NCI-H748 (cell line): ENCODE data around the gene SPTBN4.
"Not testable (repeated sequence)": the region's sequence is repeated elsewhere in the genome, so short reads cannot be mapped to it uniquely, and the experiment has no call there.

ENCODE experiments used
- DNase-seq: peaks from one replicate; lab custom pipeline; 2025; ENCODE audit not compliant: unreplicated experiment; lab: John Stamatoyannopoulos, UW

Gene SPTBN4

DNA sequence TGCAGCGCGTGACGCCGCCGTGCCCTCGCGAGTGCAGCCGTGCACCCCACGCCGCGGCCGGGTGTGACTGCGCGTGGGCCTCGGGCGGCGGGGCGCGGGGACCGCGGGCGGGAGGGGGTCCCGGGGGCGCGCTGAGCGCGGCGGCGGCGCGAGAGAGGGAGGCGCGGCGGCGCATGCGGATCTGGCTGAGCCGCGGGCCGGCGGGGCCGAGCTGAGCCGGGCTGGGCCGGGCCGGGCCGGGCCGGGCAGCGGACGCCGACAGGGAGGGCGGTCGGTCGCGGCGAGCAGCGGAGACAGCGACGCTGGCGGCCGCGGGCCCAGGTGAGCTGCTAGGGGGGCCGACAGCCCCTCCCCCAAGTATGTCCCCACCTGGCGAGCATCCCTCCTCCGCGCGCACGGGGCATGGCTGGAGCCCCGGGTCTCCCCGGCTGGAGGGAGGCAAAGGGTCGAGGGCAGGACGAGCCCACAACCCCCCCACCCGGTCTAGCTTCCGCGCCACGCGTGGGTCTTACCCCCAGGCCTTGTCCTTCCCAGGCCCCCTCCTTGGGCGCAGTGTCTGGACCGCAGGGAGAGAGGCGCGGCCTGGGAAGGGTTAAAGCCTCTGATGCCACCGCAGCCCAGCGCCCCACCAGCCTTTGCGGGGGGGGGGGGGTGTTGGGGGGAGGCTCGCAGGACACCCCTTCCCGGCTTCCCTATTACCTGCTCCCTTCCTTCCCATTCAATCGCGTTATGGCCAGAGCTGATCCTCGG, at the start of gene SPTBN4:
Gene SPTBN4 (plus strand): TSS at position 17 of the 750 bp plus-strand sequence. CDS start 5,621 bp downstream, outside the sequence.
- DNase-seq, result peak; percentile 24

DNA sequence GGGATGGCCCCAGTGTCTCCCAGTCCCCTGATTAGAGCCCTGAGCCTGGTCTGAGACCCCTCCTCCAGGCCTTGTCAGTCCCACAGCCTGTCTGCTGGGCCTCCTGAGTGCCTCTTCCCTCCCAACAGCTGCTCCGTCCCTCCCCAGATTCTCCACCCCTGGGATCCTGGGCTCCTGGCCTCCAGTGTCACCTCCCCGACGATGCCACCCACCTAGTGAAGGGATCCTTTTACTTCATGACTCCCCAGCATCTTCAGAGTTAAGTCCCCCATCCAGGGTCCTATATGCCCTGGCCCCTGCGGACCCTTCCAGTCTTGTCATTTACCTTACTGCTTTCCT, 49.2 kb upstream of the SPTBN4 start:
- DNase-seq, result no peak

DNA sequence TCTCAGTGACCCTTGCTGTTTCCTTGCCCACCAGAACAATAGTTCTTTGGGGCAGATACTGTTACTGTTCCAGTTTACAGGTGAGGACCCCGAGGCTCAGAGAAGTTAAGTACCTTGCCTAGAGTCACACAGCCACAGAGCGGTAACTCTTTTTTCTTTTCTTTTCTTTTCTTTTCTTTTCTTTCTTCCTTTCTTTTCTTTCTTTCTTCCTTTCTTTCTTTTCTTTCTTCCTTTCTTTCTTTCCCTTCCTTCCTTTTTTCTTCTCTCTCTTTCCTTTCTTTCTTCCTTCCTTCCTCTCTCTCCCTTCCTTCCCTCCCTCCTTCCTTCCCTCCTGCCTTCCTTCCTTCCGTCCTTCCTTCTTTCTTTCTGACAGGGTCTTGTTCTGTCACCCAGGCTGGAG, 48.8 kb upstream of the SPTBN4 start:
- no peak for DNase-seq

DNA sequence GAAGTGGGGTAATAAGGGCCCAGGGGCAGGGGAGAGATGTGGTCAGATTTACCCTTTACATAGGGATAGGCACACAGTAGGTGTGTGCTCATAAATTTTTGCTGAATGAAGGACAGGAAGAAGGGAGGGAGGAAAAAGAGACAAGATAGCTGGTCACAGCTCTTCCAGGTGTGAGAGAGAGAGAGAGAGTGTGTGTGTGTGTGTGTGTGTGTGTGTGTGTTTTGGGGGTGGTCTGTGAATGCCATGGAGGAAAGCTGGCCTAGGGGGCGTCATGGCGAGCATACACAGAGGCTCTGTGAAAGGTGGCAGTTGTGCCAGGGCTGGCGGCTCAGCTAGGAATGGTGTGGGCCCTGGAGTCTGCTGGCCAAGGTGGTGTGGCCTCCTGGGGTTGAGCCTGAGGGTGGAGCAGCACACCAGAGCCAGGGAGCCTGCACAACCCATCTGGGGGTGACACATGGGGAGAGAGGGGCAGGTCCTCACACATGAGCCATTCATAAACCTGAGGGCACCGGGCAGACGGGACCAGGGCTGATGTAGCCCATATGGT, 47.7 kb upstream of the SPTBN4 start:
- no peak for DNase-seq

DNA sequence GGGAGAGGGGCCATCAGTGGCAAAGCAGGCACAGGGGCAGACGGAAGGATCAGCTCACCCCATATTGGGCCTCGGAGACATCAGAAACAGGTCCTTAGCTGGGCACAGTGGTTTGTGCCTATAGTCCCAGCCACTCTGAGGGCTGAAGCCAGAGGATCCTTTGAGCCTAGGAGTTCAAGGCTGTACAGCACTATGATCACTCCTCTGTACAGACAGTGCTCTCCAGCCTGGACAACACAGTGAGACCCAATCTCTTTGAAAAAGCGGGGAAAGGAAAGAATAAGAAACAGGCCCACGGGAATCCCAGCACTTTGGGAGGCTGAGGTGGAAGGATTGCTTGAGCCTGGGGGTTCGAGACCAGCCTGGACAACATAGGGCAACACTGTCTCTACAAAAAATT, 47.0 kb upstream of the SPTBN4 start:
- DNase-seq, result no peak

- DNase-seq, result no peak
Observed at GRCh38 chr19:40420451-40420765, 46.4 kb upstream of the SPTBN4 start.

GRCh38 chr19:40420766-40421765, 45.7 kb upstream of the SPTBN4 start:
- DNase-seq, result peak; percentile 90

DNA sequence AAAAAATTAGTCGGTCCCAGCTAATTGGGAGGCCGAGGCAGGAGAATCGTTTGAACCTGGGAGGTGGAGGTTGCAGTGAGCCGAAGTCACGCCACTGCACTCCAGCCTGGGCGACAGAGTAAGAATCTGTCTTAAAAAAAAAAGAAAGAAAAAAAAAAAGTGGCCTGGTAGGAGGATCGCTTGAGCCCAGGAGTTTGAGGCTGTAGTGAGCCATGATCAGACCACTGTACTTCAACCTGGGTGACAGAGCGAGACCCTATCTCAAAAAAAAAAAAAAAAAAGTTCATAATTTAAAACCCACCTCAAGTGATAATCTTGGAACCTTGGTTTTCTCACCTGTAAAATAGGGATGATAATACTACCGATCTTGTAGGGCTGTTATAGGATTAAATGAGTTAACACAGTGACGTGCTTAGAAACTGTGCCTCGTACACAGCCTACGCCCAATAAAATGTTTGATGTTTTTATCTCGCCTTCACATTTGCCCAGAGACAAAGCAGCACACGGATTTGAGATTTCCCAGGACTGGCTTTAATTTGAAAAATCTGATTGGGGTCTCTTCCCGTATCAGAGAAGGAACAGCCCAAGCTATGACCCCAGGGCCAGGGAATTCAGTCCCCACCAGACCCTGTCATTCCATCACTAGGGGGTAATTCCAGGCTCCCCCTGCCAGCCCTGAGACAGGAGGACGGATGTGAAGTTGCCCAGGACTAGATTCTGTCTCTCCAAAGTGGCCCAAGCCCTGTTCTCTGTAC, 44.6 kb upstream of the SPTBN4 start:
- no peak for DNase-seq

DNA sequence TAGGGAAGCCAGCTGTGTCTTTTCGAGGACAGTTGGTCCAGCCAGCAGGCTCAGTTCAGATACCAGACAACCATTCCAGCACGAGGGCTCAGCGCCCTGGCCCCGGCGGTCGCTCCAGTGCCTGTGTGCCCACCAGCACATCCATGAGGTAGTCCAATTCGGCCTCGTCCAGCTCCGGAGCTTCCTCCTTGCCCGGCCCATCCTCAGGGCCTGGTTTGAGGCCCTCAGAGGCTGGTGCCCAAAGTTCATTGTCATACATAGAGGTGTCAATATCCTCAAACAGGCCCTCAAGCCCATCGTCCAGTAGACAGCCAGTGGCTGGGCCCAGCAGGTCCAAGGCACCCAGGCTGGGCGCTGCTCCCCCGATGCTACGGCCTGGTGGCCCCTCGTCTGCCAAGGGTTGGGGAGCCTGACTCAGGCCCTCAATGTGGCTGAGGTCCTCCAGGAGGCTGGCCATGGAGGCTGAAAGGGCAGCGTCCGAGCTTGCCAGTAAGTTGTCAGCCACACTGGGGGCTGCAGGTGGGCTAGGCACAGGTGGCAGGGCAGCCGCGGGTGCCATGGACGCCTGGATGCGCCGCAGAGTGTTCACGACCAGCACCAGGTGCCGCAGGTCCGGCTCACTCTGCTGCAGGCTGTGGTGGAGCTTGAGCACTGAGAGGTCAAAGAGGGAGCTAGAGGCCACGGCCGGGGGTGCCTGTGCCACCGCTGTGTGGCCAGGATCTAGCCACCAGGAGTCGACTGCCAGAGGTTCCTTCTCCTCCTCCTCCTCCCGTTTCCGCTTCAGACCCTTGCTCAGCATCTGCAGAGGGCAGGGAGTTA, 43.8 kb upstream of the SPTBN4 start:
- no peak for DNase-seq

DNA sequence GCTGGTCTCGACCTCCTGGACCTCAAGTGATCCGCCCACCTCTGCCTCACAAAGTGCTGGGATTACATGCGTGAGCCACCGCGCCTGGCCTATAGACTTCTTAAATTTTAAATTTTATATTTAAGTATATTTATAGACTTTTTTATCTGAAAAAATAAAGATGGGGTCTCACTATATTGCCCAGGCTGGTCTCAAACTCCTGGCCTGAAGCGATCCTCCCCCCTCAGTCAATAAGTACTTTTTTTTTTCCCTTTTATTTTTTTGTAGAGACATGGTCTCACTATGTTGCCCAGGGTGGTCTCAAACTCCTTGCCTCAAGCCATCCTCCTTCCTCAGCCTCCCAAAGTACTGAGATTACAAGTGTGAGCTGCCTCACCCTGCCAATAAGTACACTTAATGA, 42.9 kb upstream of the SPTBN4 start:
- no peak for DNase-seq

- no peak for DNase-seq
Observed at GRCh38 chr19:40424637-40425449, 42.0 kb upstream of the SPTBN4 start.

GRCh38 chr19:40425450-40426287, 41.1 kb upstream of the SPTBN4 start, which contains the start of gene SERTAD1:
Gene SERTAD1 (minus strand): TSS chr19:40425992. CDS start chr19:40423546, 2,446 bp downstream.
- DNase-seq, result peak; percentile 100

DNA sequence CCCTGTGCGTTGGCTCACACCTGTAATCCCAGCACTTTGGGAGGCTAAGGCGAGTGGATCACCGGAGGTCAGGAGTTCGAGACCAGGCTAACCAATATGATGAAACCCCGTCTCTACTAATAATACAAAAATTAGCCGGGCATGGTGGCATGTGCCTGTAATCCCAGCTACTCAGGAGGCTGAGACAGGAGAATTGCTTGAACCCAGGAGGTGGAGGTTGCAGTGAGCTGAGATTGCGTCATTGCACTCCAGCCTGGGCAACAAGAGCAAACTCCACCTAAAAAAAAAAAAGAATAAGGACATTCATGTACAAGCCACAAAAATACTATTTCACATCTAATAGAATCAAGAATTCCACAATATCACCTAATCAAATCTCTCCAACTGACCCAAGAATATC, 38.6 kb upstream of the SPTBN4 start:
- not testable (repeated sequence) for DNase-seq

DNA sequence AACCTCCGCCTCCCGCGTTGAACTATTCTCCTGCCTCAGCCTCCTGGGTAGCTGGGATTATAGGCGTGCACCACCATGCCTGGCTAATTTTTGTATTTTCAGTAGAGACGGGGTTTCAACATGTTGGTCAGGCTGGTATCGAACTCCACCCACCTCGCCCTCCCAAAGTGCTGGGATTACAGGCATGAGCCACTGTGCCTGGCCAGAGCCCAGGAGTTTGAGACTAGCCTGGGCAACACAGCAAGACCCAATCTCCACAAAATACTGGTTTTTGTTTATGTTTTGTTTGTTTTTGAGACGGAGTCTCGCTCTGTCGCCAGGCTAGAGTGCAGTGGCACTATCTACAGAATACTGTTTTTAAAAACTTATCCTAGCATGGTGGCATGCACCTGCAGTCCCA, 36.6 kb upstream of the SPTBN4 start:
- not testable (repeated sequence) for DNase-seq

DNA sequence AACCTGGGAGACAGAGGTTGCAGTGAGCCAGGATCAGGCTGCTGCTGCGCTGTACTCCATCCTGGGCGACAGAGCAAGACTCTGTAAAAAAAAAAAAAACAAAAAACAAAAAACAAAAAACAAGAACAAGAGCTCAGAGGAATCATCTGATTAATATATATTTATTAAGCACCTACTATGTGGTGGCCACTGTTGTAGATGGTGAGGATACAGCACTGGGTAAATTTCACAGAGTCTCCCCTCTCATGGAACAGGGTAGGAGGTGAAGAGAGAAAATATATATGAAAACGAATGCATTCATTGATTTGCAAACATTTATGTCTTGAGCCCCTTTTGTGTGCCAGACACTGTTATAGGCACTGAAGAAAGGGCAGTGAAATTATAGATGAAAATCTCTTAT, 35.1 kb upstream of the SPTBN4 start:
- no peak for DNase-seq

- not testable (repeated sequence) for DNase-seq
Observed at GRCh38 chr19:40432760-40433159, 34.0 kb upstream of the SPTBN4 start.

DNA sequence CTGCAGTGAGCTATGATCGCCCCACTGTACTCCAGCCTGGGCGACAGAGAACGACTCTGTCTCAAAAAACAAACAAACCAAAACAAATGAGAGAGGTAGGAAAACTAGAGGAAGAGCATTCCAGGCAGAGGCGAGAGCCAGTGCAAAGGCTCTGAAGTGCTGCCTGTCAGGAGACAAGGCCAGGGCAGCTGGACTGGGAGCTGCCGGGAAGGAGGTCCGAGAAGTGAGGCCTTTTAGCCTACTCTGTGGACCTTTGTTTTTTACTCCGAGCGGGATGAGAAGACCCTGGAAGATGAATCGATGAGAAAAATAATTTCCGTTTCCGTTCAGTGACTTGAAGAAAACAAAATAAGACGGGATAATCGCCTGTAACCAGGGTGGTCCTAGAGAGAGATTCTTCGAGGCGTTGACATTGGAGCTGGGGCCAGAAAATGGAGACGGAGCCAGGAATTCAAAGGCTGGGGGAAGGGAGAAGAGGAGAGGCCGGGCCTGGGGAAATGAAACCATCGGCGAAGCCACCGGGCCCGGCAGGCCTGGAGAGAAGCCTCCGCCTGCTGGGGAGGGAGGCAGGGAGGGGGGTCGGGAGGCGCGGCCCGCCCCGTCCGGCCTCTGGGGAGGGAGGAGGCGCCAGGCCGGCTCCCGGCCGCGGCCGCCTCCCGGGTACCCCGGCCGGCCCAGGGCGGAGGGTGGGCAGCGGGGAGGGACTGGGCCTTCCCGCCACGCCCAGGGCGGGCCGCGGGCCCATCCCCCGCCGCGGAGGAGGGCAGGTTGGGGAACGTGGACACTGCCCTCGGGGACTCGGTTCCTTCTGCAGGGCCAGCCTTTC, 33.2 kb upstream of the SPTBN4 start:
- peak; percentile 92 for DNase-seq

GRCh38 chr19:40438284-40438683, 28.5 kb upstream of the SPTBN4 start:
- DNase-seq, result no peak
